Liver (tissue), 9 donors: ENCODE measurements around the gene HS6ST3. TPM values are rescaled to one million over a fixed set of nuclear protein-coding genes. Genes with fewer than 3 reads are reported as not detected.

Experiments used
- DNase-seq: peaks from one replicate; pipeline ENCODE4 v3.0.0-alpha.2; 2017; ENCODE audit warnings: low spot score
- H3K27ac ChIP-seq, 2 donors: one replicate each; pipeline ENCODE4 v1.7.0; 2013; ENCODE audit warnings: inconsistent platforms in 2 of 2, low read length in 2 of 2, control low read depth in 1 of 2, low read depth in 1 of 2, mild to moderate bottlenecking in 1 of 2
- H3K27me3 ChIP-seq, 4 donors: one replicate each; pipeline versions ENCODE4 v1.6.1 to v1.7.0; 2013; ENCODE audit warnings: low read length in 3 of 4, inconsistent platforms in 1 of 4, mild to moderate bottlenecking in 1 of 4, moderate library complexity in 1 of 4; ENCODE audit not compliant: control insufficient read depth in 4 of 4, insufficient read depth in 4 of 4
- H3K36me3 ChIP-seq, 4 donors: one replicate each; pipeline versions ENCODE4 v1.6.1 to v1.7.0; 2013; ENCODE audit warnings: low read length in 3 of 4, mild to moderate bottlenecking in 3 of 4, low read depth in 1 of 4, moderate library complexity in 1 of 4; ENCODE audit not compliant: control insufficient read depth in 4 of 4, insufficient read depth in 3 of 4
- H3K4me1 ChIP-seq, 4 donors: one replicate each; pipeline versions ENCODE4 v1.6.1 to v1.7.0; 2013; ENCODE audit warnings: low read length in 3 of 4, mild to moderate bottlenecking in 3 of 4, moderate library complexity in 1 of 4; ENCODE audit not compliant: control insufficient read depth in 4 of 4, insufficient read depth in 4 of 4
- H3K4me3 ChIP-seq, 3 donors: one replicate each; pipeline versions ENCODE4 v1.6.1 to v1.7.0; 2013; ENCODE audit warnings: low read length in 3 of 3, control low read depth in 1 of 3, low read depth in 1 of 3, mild to moderate bottlenecking in 1 of 3
- H3K9ac ChIP-seq, 2 donors: one replicate each; pipeline ENCODE4 v1.7.0; 2013; ENCODE audit warnings: low read length in 2 of 2, mild to moderate bottlenecking in 2 of 2, moderate library complexity in 2 of 2, control low read depth in 1 of 2, low read depth in 1 of 2
- H3K9me3 ChIP-seq, 4 donors: one replicate each; pipeline versions ENCODE4 v1.6.1 to v1.7.0; 2013; ENCODE audit warnings: low read length in 3 of 4; ENCODE audit not compliant: control insufficient read depth in 4 of 4
- ATF3 ChIP-seq: IDR thresholded peaks from 2 replicates; pipeline ENCODE4 v1.6.1; 2016; ENCODE audit warnings: antibody characterized with exemption
- CTCF ChIP-seq: fragments of 150-350 bp; IDR thresholded peaks from 2 replicates; pipeline ENCODE4 v1.5.1; 2017; ENCODE audit warnings: improper control_type of control experiment, low read depth, low read length; ENCODE audit not compliant: missing input control
- EGR1 ChIP-seq, 2 donors: IDR thresholded peaks; 2 replicates each; pipeline ENCODE4 v1.6.1; 2016 to 2018; ENCODE audit warnings: antibody characterized with exemption in 2 of 2, low read depth in 2 of 2
- FOXA1 ChIP-seq: IDR thresholded peaks from 2 replicates; pipeline ENCODE4 v1.6.1; 2016; ENCODE audit warnings: antibody characterized with exemption
- FOXA2 ChIP-seq: IDR thresholded peaks from 2 replicates; pipeline ENCODE4 v1.6.1; 2016; ENCODE audit warnings: antibody characterized with exemption
- GABPA ChIP-seq, 2 donors: IDR thresholded peaks in 1 of 2; conservative IDR thresholded peaks in 1 of 2; 2 replicates each; pipeline ENCODE4 v1.6.1; 2016; ENCODE audit warnings: antibody characterized with exemption in 2 of 2, mild to moderate bottlenecking in 1 of 2, moderate library complexity in 1 of 2
- HNF4A ChIP-seq, 2 donors: conservative IDR thresholded peaks; 2 replicates each; pipeline ENCODE4 v1.6.1; 2016; ENCODE audit warnings: antibody characterized with exemption in 2 of 2, mild to moderate bottlenecking in 2 of 2
- HNF4G ChIP-seq: IDR thresholded peaks from 2 replicates; pipeline ENCODE4 v1.6.1; 2016; ENCODE audit warnings: antibody characterized with exemption
- JUND ChIP-seq, 2 donors: IDR thresholded peaks; 2 replicates each; pipeline ENCODE4 v1.6.1; 2016; ENCODE audit warnings: antibody characterized with exemption in 2 of 2
- MAX ChIP-seq: IDR thresholded peaks from 2 replicates; pipeline ENCODE4 v1.6.1; 2016; ENCODE audit warnings: antibody characterized with exemption
- NR2F2 ChIP-seq: IDR thresholded peaks from 2 replicates; pipeline ENCODE4 v1.6.1; 2016; ENCODE audit warnings: antibody characterized with exemption
- RAD21 ChIP-seq, 2 donors: IDR thresholded peaks; 2 replicates each; pipeline ENCODE4 v1.6.1; 2016; ENCODE audit warnings: antibody characterized with exemption in 2 of 2, mild to moderate bottlenecking in 2 of 2
- REST ChIP-seq: IDR thresholded peaks from 2 replicates; pipeline ENCODE4 v1.6.1; 2016; ENCODE audit warnings: antibody characterized with exemption, mild to moderate bottlenecking
- RXRA ChIP-seq, 2 donors: IDR thresholded peaks; 2 replicates each; pipeline ENCODE4 v1.6.1; 2017 to 2018; ENCODE audit warnings: antibody characterized with exemption in 2 of 2, mild to moderate bottlenecking in 1 of 2
- SP1 ChIP-seq: IDR thresholded peaks from 2 replicates; pipeline ENCODE4 v1.6.1; 2018; ENCODE audit warnings: antibody characterized with exemption, mild to moderate bottlenecking
- TAF1 ChIP-seq: conservative IDR thresholded peaks from 2 replicates; pipeline ENCODE4 v1.6.1; 2016; ENCODE audit warnings: antibody characterized with exemption, mild to moderate bottlenecking
- YY1 ChIP-seq: IDR thresholded peaks from 2 replicates; pipeline ENCODE4 v1.6.1; 2016; ENCODE audit warnings: antibody characterized with exemption, mild to moderate bottlenecking
- ZBTB33 ChIP-seq: IDR thresholded peaks from 2 replicates; pipeline ENCODE4 v1.6.1; 2016; ENCODE audit warnings: antibody characterized with exemption
- WGBS: extraction: QIAGEN DNeasy Blood & Tissue Kit; methylation state at CpG from one replicate; pipeline ENCODE4 v1.1.7; 2013; 5-methylcytosine and 5-hydroxymethylcytosine counted together
- polyA plus RNA-seq, 2 donors: library from polyadenylated mRNA; stranded (reverse) in 1 of 2; unstranded in 1 of 2; fragments of 200-250 nt in 1 of 2; fragments of >200 nt in 1 of 2; fragmentation: Nextera tagmentation in 1 of 2; extraction: Ambion mirVana in 1 of 2; gene quantifications; one replicate each; pipeline versions ENCODE4 v1.2.1 to v1.2.3, GENCODE V29; 2013 to 2015
- total RNA-seq, 2 donors: library from RNA; depleted of rRNA; stranded (reverse); fragments of >200 nt; gene quantifications; one replicate each; pipeline ENCODE4 v1.2.3, GENCODE V29; 2014
- donor health status: healthy.
- donor health status: healthy.
- donor health status: healthy.
- donor health status: healthy.
- donor health status: healthy.

HS6ST3 gene
- total and polyA plus RNA-seq, 4 donors: under 0.01 TPM; not detected in 3

- H3K4me3 ChIP-seq: no peak overlapping the region
- 74% methylated on average over 5 of the region's 5 CpGs for WGBS
Measured at GRCh38 chr13:96202315-96202714, 112.4 kb downstream of the HS6ST3 start.

GRCh38 chr13:96203471-96203870 is 113.6 kb downstream of the HS6ST3 start:
- Histone ChIP-seq H3K4me3 (no peak overlapping the region), H3K9me3 (no peaks in the 10 kb centered on the region), H3K27me3 (no peaks in the 10 kb centered on the region), H3K9ac (no peak overlapping the region), H3K27ac (no peak overlapping the region), H3K4me1 (no peaks in the 10 kb centered on the region), H3K36me3 (no peaks in the 10 kb centered on the region)
- DNase-seq: no peak
- 73% methylated on average over 2 of the region's 2 CpGs for WGBS
- TF ChIP-seq FOXA2: no peak
- no peak for TF ChIP-seq YY1
- TF ChIP-seq SP1: no peak
- TF ChIP-seq TAF1: no peak
- no peak for TF ChIP-seq GABPA (IDR thresholded peaks at IDR 0.05 in 1 of 2, conservative IDR thresholded peaks at IDR 0.05 in 1 of 2)
- no peak for TF ChIP-seq NR2F2
- TF ChIP-seq JUND (IDR thresholded peaks at IDR 0.05): no peak
- TF ChIP-seq CTCF: no peak
- no peak for TF ChIP-seq REST
- TF ChIP-seq EGR1 (IDR thresholded peaks at IDR 0.05; ENCODE audit: low read depth in 2 of 2): no peak
- no peak for TF ChIP-seq RAD21 (IDR thresholded peaks at IDR 0.05)

More at GRCh38 chr13:96202315-96202714, 112.4 kb downstream of the HS6ST3 start:
- no peaks in the 10 kb centered on the region for H3K4me1 ChIP-seq
- TF ChIP-seq ATF3: no peak
- TF ChIP-seq TAF1: no peak
- TF ChIP-seq JUND (IDR thresholded peaks at IDR 0.05): no peak
- TF ChIP-seq MAX: no peak
- TF ChIP-seq HNF4G: no peak
- no peak for TF ChIP-seq FOXA2
- TF ChIP-seq YY1: no peak
- no peak for TF ChIP-seq CTCF
- TF ChIP-seq HNF4A (conservative IDR thresholded peaks at IDR 0.05): no peak
- TF ChIP-seq EGR1 (IDR thresholded peaks at IDR 0.05; ENCODE audit: low read depth in 2 of 2): no peak
- TF ChIP-seq RXRA (IDR thresholded peaks at IDR 0.05): no peak
- TF ChIP-seq SP1: no peak
- no peak for TF ChIP-seq GABPA (IDR thresholded peaks at IDR 0.05 in 1 of 2, conservative IDR thresholded peaks at IDR 0.05 in 1 of 2)
- no peak for TF ChIP-seq FOXA1
- TF ChIP-seq ZBTB33: no peak
- no peak for TF ChIP-seq RAD21 (IDR thresholded peaks at IDR 0.05)
- H3K9me3 ChIP-seq: no peaks in the 10 kb centered on the region
- no peak overlapping the region for H3K27ac ChIP-seq
- no peak overlapping the region for H3K9ac ChIP-seq
- H3K27me3 ChIP-seq: no peaks in the 10 kb centered on the region
- H3K36me3 ChIP-seq: no peaks in the 10 kb centered on the region
- DNase-seq: no peak
